HL-60 (cell line): ENCODE results near the gene TUBB3.
"Not testable (repeated sequence)": the region's sequence is repeated elsewhere in the genome, so short reads cannot be mapped to it uniquely, and the experiment has no call there.

Experiments used
- CTCF ChIP-seq: IDR thresholded peaks from one replicate; pipeline ENCODE4 v1.5.1; 2011; ENCODE audit warnings: low read length, control low read depth, inconsistent platforms; ENCODE audit not compliant: insufficient read depth
- POLR2AphosphoS5 ChIP-seq: IDR thresholded peaks from 2 replicates; pipeline ENCODE4 v1.6.1; 2012; ENCODE audit warnings: low read depth
- REST ChIP-seq: IDR thresholded peaks from 2 replicates; pipeline ENCODE4 v1.6.1; 2012; ENCODE audit warnings: low read depth; ENCODE audit not compliant: insufficient replicate concordance

- not testable (repeated sequence) for TF ChIP-seq POLR2AphosphoS5, CTCF, REST
These were observed 44.9 kb downstream of the TUBB3 start for GRCh38 chr16:89968074-89968473.
